Body of pancreas (tissue), 4 donors: Measurements from ENCODE around the gene FAM200A. TPM values are rescaled to one million over a fixed set of nuclear protein-coding genes. Genes with fewer than 3 reads are reported as not detected.

Experiments
- ATAC-seq: fragments of 150-250 bp; one replicate; pipeline ENCODE4 v1.9.1; 2016
- DNase-seq, 4 donors: peaks; one replicate each; pipeline ENCODE4 v3.0.0-alpha.2; 2019
- H3K27ac ChIP-seq, 4 donors: fragments of 200-600 bp; sonication (generic); 1 replicate in 3 of 4; 2 replicates in 1 of 4; pipeline versions ENCODE4 v1.5.1 to v1.6.1; 2016 to 2019; ENCODE audit warnings: mild to moderate bottlenecking in 1 of 4, mixed read lengths in 1 of 4, moderate library complexity in 1 of 4
- H3K27me3 ChIP-seq, 2 donors: fragments of 200-600 bp; sonication (generic); one replicate each; pipeline ENCODE4 v1.6.0; 2016; ENCODE audit warnings: mild to moderate bottlenecking in 1 of 2
- H3K36me3 ChIP-seq, 2 donors: fragments of 200-600 bp; sonication (generic); replicated peaks in 1 of 2; 2 replicates each; pipeline ENCODE4 v1.5.1; 2016; ENCODE audit warnings: low read depth in 2 of 2; ENCODE audit not compliant: insufficient read depth in 1 of 2
- H3K4me1 ChIP-seq: fragments of 200-600 bp; sonication (generic); one replicate; pipeline ENCODE4 v1.6.0; 2016
- H3K4me3 ChIP-seq, 2 donors: fragments of 200-600 bp; sonication (generic); 1 replicate in 1 of 2; 2 replicates in 1 of 2; pipeline ENCODE4 v1.5.1; 2016 to 2019
- H3K9me3 ChIP-seq, 3 donors: fragments of 200-600 bp; sonication (generic); 1 replicate in 2 of 3; 2 replicates in 1 of 3; pipeline ENCODE4 v1.5.1; 2016
- POLR2A ChIP-seq, 3 donors: fragments of 450-650 bp; IDR thresholded peaks; one replicate each; pipeline ENCODE4 v1.6.1; 2016; ENCODE audit warnings: antibody characterized with exemption in 3 of 3, mild to moderate bottlenecking in 2 of 3
- WGBS, 2 donors: methylation state at CpG; one replicate each; pipeline ENCODE4 v1.1.5; 2017; 5-methylcytosine and 5-hydroxymethylcytosine counted together
- intact Hi-C: fragments of 100-400 bp; cut with DNase I; formaldehyde crosslinking; loops from one replicate; pipeline ENCODE4 v1.15.1; 2023
- total RNA-seq, 2 donors: library from RNA; depleted of rRNA; stranded (reverse); fragments of >200 nt; gene quantifications; one replicate each; pipeline ENCODE4 v1.1.0, GENCODE V29; 2016
- TF ChIP-seq, protein P1 (sequence below), 7 experiments: fragments of 450-650 bp in 4 of 7; fragments of 200-600 bp in 3 of 7; sonication (generic) in 3 of 7; IDR thresholded peaks; one replicate each; pipeline ENCODE4 v1.5.1; 2016 to 2019; ENCODE audit warnings: antibody characterized with exemption in 7 of 7

Gene FAM200A
- total RNA-seq, 2 donors from 2014 or later = 3.9 to 7.3 TPM

DNA sequence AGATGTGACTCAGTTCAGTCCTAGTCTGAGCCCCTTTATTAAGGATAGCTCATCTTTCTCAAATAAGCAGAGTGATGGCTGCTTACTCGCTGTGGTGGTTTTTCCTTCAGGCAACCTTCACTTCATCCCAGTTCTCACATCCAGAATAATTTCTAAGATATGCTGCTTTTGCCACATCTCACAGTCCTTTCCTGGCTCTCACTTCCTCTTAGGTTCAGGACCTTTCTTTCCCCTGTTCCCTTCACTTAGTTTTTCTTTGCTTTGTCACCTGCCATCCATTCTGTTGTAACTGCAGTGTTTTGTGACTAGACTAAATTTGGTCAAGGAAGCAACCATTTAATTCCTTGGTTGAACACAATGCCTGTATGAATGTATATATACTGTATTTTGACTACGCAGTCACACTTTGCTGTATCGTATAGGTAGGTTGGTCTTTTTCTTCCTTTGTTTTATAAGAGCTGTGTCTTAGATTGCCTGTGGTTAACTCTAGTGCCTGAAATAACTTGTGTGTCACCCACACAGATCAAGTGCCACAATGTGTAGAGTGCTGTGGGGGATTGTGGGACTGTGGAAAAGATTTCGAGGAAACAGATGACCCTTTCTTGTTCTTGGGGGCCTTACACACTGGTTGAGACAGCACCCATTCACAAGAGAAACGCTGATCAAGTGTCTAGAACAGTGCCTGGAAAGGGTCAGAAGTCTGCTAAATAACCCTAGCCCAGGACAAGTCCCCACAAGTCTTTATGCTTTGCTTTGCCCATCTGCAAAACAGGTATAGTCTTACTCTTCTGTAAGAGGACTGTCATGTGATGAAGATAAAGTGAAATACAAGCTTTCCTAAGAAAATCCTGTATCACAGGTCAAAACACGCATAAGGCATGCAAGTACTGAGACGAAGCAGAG, 9.2 kb upstream of the FAM200A start:
- Histone ChIP-seq H3K36me3 (peaks cover 0 to 28% of the 10 kb centered on the region in 2 donors), H3K27ac (no peak overlapping the region), H3K9me3 (no peaks in the 10 kb centered on the region), H3K4me1 (peaks cover 26% of the 10 kb centered on the region), H3K27me3 (no peaks in the 10 kb centered on the region), H3K4me3 (no peak overlapping the region)
- DNase-seq (no peak), ATAC-seq (no peak)
- WGBS, 2 donors = 89 to 92% methylated on average over 7 of the region's 7 CpGs
- no peak for TF ChIP-seq POLR2A (IDR thresholded peaks at IDR 0.05)
- TF ChIP-seq, protein P1, sequence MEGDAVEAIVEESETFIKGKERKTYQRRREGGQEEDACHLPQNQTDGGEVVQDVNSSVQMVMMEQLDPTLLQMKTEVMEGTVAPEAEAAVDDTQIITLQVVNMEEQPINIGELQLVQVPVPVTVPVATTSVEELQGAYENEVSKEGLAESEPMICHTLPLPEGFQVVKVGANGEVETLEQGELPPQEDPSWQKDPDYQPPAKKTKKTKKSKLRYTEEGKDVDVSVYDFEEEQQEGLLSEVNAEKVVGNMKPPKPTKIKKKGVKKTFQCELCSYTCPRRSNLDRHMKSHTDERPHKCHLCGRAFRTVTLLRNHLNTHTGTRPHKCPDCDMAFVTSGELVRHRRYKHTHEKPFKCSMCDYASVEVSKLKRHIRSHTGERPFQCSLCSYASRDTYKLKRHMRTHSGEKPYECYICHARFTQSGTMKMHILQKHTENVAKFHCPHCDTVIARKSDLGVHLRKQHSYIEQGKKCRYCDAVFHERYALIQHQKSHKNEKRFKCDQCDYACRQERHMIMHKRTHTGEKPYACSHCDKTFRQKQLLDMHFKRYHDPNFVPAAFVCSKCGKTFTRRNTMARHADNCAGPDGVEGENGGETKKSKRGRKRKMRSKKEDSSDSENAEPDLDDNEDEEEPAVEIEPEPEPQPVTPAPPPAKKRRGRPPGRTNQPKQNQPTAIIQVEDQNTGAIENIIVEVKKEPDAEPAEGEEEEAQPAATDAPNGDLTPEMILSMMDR (IDR thresholded peaks at IDR 0.05) = no peak
- intact Hi-C loops = no loop called here

DNA sequence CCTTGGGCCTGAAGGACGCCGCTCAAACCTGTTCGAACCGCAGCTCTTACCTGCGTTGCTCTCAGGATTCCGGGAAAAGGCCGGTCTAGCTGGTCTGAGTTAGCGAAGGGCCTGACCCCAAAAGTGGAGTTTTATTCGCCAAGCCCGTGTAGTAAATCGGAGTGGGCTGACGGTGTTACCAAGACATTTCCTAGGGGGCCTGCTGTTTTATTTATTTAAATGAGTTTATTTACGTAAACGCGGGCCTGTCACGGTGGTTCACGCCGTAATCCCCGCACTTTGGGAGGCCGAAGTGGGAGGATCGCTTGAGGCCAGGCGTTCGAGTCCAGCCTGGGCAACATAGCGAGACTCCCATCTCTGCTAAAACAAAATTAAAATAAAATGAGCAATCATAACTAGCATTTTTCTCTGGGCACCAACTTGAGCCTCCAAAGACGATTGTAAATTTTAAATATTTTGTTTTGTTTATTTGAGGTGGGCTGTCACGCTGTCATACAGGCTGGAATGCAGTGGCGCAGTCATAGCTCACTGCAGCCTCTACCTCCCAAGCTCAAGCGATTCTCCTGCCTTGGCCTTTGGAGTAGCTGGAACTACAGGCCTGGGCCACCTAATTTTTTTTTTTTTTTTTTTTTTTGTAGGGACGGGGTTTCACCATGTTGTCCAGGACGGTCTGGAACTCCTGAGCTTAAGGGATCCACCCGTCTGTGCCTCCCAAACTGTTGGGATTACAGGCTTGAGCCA, 7.4 kb upstream of the FAM200A start:
- WGBS, 2 donors = 14 to 20% methylated on average over 25 to 29 of the region's 31 CpGs
- TF ChIP-seq, protein P1 (IDR thresholded peaks at IDR 0.05) = no peak
- no peak for TF ChIP-seq POLR2A (IDR thresholded peaks at IDR 0.05)
- no peak for ATAC-seq
- Histone ChIP-seq H3K27me3 (no peaks in the 10 kb centered on the region), H3K27ac (peak overlapping the region; percentile 93 to 98 (median 98)), H3K36me3 (peaks cover 0 to 24% of the 10 kb centered on the region in 2 donors), H3K4me1 (peaks cover 26% of the 10 kb centered on the region), H3K9me3 (no peaks in the 10 kb centered on the region), H3K4me3 (peak overlapping the region; percentile 86)
- DNase-seq = no peak
- intact Hi-C loops = no loop called here

DNA sequence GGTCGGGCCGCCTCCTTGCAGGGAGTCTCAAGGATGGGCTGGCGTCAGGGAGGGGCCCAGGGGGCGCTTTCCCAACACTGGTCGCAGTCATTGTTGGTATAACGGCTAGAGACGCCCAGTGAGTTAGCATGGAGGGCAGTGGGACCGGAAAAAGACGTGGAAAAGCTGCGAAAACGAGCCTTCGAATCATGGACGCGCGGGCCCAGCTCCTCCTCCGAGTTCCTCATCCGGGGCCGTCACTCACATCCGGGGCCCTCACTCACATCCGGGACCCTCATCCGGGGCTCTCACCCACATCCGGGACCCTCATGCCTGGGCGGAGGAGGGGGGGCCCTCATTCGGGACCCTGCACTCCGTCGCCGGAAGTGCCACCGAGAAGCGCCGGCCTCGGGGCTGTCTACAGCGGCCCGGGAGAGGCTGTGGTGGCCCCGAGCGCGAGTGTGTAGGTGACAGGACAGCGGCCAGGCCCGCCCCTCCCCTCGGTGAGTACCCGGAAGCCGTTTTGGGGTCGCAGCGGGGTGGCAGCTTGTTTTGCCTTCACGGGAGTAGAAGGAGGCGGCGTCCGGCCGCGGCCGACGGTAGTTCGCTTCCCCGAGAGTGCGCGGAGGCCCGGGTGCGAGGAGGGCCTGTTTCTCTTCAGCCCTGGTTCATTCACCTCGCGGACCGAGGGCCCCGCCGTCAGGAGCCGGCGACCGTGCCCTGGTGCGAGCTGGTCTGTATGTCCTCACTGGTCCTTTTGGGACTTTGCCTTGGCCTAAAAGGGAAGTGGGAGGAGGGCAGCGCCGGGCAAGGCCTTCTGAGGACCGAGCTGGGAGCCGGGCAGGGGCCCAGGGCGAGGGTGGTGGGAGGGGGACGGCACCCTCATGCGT, 6.6 kb upstream of the FAM200A start, which contains the start of gene ZNF655:
Gene ZNF655 (plus strand): TSS at position 337 of the 869 bp plus-strand sequence. CDS start 1,918 bp downstream, outside the sequence.
- peak; percentile 73 to 90 (median 90) for TF ChIP-seq POLR2A (IDR thresholded peaks at IDR 0.05)
- TF ChIP-seq, protein P1 (IDR thresholded peaks at IDR 0.05) = no peak
- Histone ChIP-seq H3K27me3 (no peaks in the 10 kb centered on the region), H3K9me3 (no peaks in the 10 kb centered on the region), H3K36me3 (peaks cover 0 to 17% of the 10 kb centered on the region in 2 donors), H3K27ac (peak within 1 kb of the TSS; percentile 93 to 98 (median 98)), H3K4me3 (peak within 1 kb of the TSS; percentile 86), H3K4me1 (peaks cover 26% of the 10 kb centered on the region)
- ATAC-seq = peak; percentile 98
- DNase-seq = peak; percentile 93 to 95 (median 94)
- WGBS, 2 donors = 0% methylated on average over 23 to 66 of the region's 73 CpGs
- intact Hi-C loops = no loop called here

DNA sequence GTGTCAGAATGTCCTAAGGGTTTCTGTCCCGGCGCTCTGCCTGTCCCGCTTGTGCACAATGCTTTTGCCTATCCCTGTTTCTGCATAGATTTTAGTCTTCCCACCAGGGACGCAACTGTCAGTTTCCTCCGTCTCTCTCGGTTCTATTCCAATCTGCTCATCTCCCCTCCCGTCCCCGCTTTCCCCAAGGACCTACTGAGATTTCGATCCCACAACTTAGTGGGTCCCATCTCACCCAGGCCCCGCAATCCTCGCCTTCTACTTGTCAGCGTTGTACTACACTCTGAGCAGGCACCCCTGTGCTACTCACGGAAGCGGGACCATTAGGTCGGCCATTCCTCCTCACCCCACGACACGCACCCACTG, 6.0 kb upstream of the FAM200A start:
- TF ChIP-seq, protein P1 (IDR thresholded peaks at IDR 0.05) = no peak
- TF ChIP-seq POLR2A (IDR thresholded peaks at IDR 0.05) = no peak
- Histone ChIP-seq H3K4me3 (peak overlapping the region; percentile 86), H3K36me3 (peaks cover 0 to 16% of the 10 kb centered on the region in 2 donors), H3K27me3 (no peaks in the 10 kb centered on the region), H3K4me1 (peaks cover 26% of the 10 kb centered on the region), H3K27ac (peak overlapping the region; percentile 93 to 98 (median 98)), H3K9me3 (no peaks in the 10 kb centered on the region)
- WGBS, 2 donors = 0 to 1% methylated on average over 17 of the region's 17 CpGs
- intact Hi-C loops = no loop called here
- DNase-seq = no peak
- peak; percentile 55 for ATAC-seq
